A549 (cell line): Measurements from ENCODE around the gene ZEB1.
A peak's percentile ranks its signal among the peaks of the same experiment; 100 is the strongest.

Source experiments
- JUN ChIP-seq, 2 experiments: fragments of >200 bp; sonication (Bioruptor Twin); formaldehyde crosslinking; IDR thresholded peaks; 2 replicates in 1 of 2; 3 replicates in 1 of 2; pipeline ENCODE4 v1.6.1; 2016 to 2017
- POLR2A ChIP-seq: IDR thresholded peaks from 2 replicates; pipeline ENCODE4 v1.6.1; 2012; ENCODE audit warnings: mild to moderate bottlenecking, low read length
- TF ChIP-seq, protein P1 (sequence below): fragments of 200-600 bp; sonication (generic); IDR thresholded peaks from 2 replicates; pipeline ENCODE4 v1.6.1; 2016; ENCODE audit warnings: antibody characterized with exemption, mild to moderate bottlenecking, moderate library complexity

DNA sequence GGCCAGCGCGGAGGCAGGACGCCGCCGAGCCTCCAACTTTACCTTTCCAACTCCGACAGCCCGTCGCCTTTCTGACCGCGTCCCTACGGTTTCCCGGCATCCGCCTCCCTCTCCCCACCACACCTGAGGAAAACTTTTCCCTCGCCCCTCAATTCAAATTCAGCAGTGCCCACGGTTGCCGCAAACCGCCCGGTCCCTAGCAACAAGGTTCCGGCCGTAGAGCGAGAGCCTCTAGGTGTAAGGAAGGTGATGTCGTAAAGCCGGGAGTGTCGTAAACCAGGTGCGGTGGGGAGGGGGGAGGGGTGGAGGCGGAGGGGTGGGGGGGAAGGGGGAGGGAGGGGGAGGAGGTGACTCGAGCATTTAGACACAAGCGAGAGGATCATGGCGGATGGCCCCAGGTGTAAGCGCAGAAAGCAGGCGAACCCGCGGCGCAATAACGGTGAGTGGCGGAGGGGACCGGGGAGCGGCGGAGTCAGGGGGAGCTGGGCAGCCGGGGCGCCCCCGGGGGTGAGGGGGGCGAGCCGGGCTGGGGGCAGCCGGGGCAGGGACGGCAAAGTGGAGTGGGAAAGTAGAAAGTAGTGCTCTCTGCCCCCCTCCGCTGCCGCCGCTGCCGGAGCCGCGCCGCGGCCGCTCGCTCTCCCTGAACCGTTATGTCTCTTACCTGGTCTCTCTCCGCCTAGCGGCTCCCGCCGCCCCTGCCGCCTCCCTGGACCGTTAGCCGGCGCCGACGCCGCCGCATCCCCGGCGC lies at the start of gene ZEB1:
- peak; percentile 66 for TF ChIP-seq POLR2A
- TF ChIP-seq, protein P1, sequence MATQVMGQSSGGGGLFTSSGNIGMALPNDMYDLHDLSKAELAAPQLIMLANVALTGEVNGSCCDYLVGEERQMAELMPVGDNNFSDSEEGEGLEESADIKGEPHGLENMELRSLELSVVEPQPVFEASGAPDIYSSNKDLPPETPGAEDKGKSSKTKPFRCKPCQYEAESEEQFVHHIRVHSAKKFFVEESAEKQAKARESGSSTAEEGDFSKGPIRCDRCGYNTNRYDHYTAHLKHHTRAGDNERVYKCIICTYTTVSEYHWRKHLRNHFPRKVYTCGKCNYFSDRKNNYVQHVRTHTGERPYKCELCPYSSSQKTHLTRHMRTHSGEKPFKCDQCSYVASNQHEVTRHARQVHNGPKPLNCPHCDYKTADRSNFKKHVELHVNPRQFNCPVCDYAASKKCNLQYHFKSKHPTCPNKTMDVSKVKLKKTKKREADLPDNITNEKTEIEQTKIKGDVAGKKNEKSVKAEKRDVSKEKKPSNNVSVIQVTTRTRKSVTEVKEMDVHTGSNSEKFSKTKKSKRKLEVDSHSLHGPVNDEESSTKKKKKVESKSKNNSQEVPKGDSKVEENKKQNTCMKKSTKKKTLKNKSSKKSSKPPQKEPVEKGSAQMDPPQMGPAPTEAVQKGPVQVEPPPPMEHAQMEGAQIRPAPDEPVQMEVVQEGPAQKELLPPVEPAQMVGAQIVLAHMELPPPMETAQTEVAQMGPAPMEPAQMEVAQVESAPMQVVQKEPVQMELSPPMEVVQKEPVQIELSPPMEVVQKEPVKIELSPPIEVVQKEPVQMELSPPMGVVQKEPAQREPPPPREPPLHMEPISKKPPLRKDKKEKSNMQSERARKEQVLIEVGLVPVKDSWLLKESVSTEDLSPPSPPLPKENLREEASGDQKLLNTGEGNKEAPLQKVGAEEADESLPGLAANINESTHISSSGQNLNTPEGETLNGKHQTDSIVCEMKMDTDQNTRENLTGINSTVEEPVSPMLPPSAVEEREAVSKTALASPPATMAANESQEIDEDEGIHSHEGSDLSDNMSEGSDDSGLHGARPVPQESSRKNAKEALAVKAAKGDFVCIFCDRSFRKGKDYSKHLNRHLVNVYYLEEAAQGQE: no peak
- TF ChIP-seq JUN (IDR thresholded peaks at IDR 0.05): peak in 1 of 2 experiments; percentile 88; a peak in 3 of 5 replicates
